ENCODE data around the gene C22orf23. TPM values are rescaled to one million over a fixed set of nuclear protein-coding genes. Genes with fewer than 3 reads are reported as not detected.

C22orf23 gene
- total RNA-seq, 1 experiment from 2014 or later: 0.64 TPM

DNA sequence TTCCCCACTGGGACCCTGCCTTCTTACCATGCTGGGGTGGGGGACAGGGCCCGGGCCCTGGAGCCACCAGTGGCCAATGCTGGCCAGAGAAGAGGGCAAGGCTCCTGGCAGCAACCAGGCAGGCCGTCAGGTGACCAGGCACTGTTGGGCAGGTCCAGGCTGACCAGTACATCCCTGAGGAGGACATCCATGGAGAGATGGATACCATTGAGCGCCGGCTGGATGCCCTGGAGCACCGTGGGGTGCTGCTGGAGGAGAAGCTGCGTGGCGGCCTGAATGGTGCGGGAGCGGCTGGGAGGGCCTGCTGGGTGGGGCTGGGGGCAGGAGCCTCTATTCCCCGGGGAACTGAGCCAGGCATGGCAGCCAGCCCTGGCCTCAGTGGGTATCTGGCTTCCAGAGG, 21.0 kb downstream of the C22orf23 start:
- Histone ChIP-seq H3K36me3 (ENCODE audit: insufficient read depth, low read length, poor library complexity, severe bottlenecking) (peaks cover 10% of the 10 kb centered on the region), H3K27ac (ENCODE audit: low read depth, low read length, poor library complexity, severe bottlenecking) (no peak overlapping the region), H3K4me3 (ENCODE audit: low read depth, low read length, poor library complexity, severe bottlenecking) (no peak overlapping the region), H3K9me3 (ENCODE audit: low read depth, low read length, poor library complexity, severe bottlenecking) (no peaks in the 10 kb centered on the region), H3K27me3 (replicated peaks; ENCODE audit: insufficient read depth, low read depth, low read length, poor library complexity) (no peaks in the 10 kb centered on the region), H3K4me1 (ENCODE audit: insufficient read depth, low read length, poor library complexity, severe bottlenecking) (peaks cover 7% of the 10 kb centered on the region)
- POLR2A ChIA-PET (ENCODE audit: low non-redundant PET): no interaction called here
- intact Hi-C loops (cut with micrococcal nuclease; ENCODE audit: unreplicated experiment): no loop called here
- no peak for DNase-seq (ENCODE audit: low spot score)
- no peak for TF ChIP-seq EZH2 (IDR thresholded peaks at IDR 0.05; ENCODE audit: borderline replicate concordance, low read depth, low read length, poor library complexity, severe bottlenecking)
- TF ChIP-seq CTCF (conservative IDR thresholded peaks at IDR 0.05; ENCODE audit: low read depth, low read length): no peak
- CTCF ChIA-PET: no interaction called here
- BruUV-seq (replicated peaks): no TSS peak

DNA sequence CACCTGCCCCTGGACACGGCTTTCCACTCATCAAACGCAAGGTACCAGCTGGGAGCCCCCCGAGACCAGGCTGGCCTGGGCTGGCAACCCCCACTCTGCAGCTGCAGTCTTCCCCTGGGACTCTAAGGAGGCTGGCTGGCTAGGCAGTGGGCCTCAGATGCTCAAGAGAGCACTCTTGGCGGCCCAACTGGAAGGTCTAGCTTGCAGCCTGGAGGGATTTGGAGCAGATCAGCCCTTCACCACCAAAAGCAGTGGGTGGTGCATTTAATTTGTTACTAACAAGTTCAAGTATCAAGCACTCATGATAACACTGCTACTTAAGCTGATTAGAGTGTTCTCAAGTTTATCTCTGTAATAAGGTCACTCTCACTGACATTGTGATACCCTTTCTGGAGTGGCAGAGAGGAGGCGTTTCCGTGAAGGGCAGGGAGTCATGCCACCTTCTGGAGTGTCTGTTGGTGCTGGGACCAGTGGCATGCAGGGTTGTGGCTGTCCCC, 21.5 kb downstream of the C22orf23 start:
- ChIA-PET POLR2A (ENCODE audit: low non-redundant PET) (no interaction called here), CTCF (no interaction called here)
- Histone ChIP-seq H3K9me3 (ENCODE audit: low read depth, low read length, poor library complexity, severe bottlenecking) (no peaks in the 10 kb centered on the region), H3K4me1 (ENCODE audit: insufficient read depth, low read length, poor library complexity, severe bottlenecking) (peaks cover 7% of the 10 kb centered on the region), H3K4me3 (ENCODE audit: low read depth, low read length, poor library complexity, severe bottlenecking) (no peak overlapping the region), H3K36me3 (ENCODE audit: insufficient read depth, low read length, poor library complexity, severe bottlenecking) (peaks cover 10% of the 10 kb centered on the region), H3K27ac (ENCODE audit: low read depth, low read length, poor library complexity, severe bottlenecking) (no peak overlapping the region), H3K27me3 (replicated peaks; ENCODE audit: insufficient read depth, low read depth, low read length, poor library complexity) (no peaks in the 10 kb centered on the region)
- TF ChIP-seq EZH2 (IDR thresholded peaks at IDR 0.05; ENCODE audit: borderline replicate concordance, low read depth, low read length, poor library complexity, severe bottlenecking) (no peak), CTCF (conservative IDR thresholded peaks at IDR 0.05; ENCODE audit: low read depth, low read length) (no peak)
- intact Hi-C loops (cut with micrococcal nuclease; ENCODE audit: unreplicated experiment): no loop called here
- DNase-seq (ENCODE audit: low spot score): no peak
- no TSS peak for BruUV-seq (replicated peaks)

- ChIA-PET POLR2A (ENCODE audit: low non-redundant PET) (no interaction called here), CTCF (interaction anchor here (0.6 kb wide), 1 partner anchor 12 kb away, joined by 3 read pairs; no protein-coding TSS in a partner anchor)
- TF ChIP-seq EZH2 (IDR thresholded peaks at IDR 0.05; ENCODE audit: borderline replicate concordance, low read depth, low read length, poor library complexity, severe bottlenecking) (no peak), CTCF (conservative IDR thresholded peaks at IDR 0.05; ENCODE audit: low read depth, low read length) (no peak)
- H3K4me1 ChIP-seq (ENCODE audit: insufficient read depth, low read length, poor library complexity, severe bottlenecking): peaks cover 7% of the 10 kb centered on the region
- intact Hi-C loops (cut with micrococcal nuclease; ENCODE audit: unreplicated experiment): no loop called here
- no peak for DNase-seq (ENCODE audit: low spot score)
- H3K4me3 ChIP-seq (ENCODE audit: low read depth, low read length, poor library complexity, severe bottlenecking): no peak overlapping the region
- no peak overlapping the region for H3K27ac ChIP-seq (ENCODE audit: low read depth, low read length, poor library complexity, severe bottlenecking)
- BruUV-seq (replicated peaks): no TSS peak
- H3K27me3 ChIP-seq (replicated peaks; ENCODE audit: insufficient read depth, low read depth, low read length, poor library complexity): no peaks in the 10 kb centered on the region
- peaks cover 10% of the 10 kb centered on the region for H3K36me3 ChIP-seq (ENCODE audit: insufficient read depth, low read length, poor library complexity, severe bottlenecking)
- H3K9me3 ChIP-seq (ENCODE audit: low read depth, low read length, poor library complexity, severe bottlenecking): no peaks in the 10 kb centered on the region
These were observed 22.4 kb downstream of the C22orf23 start for GRCh38 chr22:37930952-37931440.
